ENCODE measurements around the gene PDAP1.

GRCh38 chr7:99422186-99422585 is 13.8 kb upstream of the PDAP1 start:
- TF ChIP-seq, protein P1, sequence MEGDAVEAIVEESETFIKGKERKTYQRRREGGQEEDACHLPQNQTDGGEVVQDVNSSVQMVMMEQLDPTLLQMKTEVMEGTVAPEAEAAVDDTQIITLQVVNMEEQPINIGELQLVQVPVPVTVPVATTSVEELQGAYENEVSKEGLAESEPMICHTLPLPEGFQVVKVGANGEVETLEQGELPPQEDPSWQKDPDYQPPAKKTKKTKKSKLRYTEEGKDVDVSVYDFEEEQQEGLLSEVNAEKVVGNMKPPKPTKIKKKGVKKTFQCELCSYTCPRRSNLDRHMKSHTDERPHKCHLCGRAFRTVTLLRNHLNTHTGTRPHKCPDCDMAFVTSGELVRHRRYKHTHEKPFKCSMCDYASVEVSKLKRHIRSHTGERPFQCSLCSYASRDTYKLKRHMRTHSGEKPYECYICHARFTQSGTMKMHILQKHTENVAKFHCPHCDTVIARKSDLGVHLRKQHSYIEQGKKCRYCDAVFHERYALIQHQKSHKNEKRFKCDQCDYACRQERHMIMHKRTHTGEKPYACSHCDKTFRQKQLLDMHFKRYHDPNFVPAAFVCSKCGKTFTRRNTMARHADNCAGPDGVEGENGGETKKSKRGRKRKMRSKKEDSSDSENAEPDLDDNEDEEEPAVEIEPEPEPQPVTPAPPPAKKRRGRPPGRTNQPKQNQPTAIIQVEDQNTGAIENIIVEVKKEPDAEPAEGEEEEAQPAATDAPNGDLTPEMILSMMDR (conservative IDR thresholded peaks at IDR 0.05): no peak
- no peak for TF ChIP-seq EZH2 (IDR thresholded peaks at IDR 0.05; ENCODE audit: low read depth)
